A673 (cell line): ENCODE data around the gene PML. TPM values are rescaled to one million over a fixed set of nuclear protein-coding genes. Genes with fewer than 3 reads are reported as not detected.
"Not testable (repeated sequence)": the region's sequence is repeated elsewhere in the genome, so short reads cannot be mapped to it uniquely, and the experiment has no call there.

Experiments used
- BruUV-seq: library from RNA; stranded (reverse); fragments of 400-500 nt; replicated peaks from 2 replicates; lab custom pipeline; 2021; lab: Mats Ljungman, UMichigan
- CTCF ChIA-PET: fragments of 300-600 bp; sonication (Branson Sonifier 250); formaldehyde crosslinking; loops from one replicate; lab custom pipeline; 2022; ENCODE audit warnings: antibody characterized with exemption; lab: Charles Lee
- POLR2A ChIA-PET: fragments of 300-600 bp; sonication (Branson Sonifier 250); formaldehyde crosslinking; loops from one replicate; lab custom pipeline; 2022; ENCODE audit warnings: antibody characterized with exemption; ENCODE audit not compliant: low non-redundant PET; lab: Charles Lee
- DNase-seq: peaks from one replicate; pipeline ENCODE4 v3.0.0-alpha.2; 2015; ENCODE audit warnings: low spot score
- H3K27ac ChIP-seq: fragments of 200-600 bp; sonication (generic); 2 replicates; pipeline ENCODE4 v1.5.1; 2016; ENCODE audit warnings: mixed run types, low read depth, mild to moderate bottlenecking, mixed read lengths, antibody characterized with exemption, low read length; ENCODE audit not compliant: poor library complexity, severe bottlenecking
- H3K27me3 ChIP-seq: fragments of 200-600 bp; sonication (generic); replicated peaks from 2 replicates; pipeline ENCODE4 v1.6.1; 2017; ENCODE audit warnings: mixed run types, low read depth, mild to moderate bottlenecking, mixed read lengths, antibody characterized with exemption, low read length; ENCODE audit not compliant: insufficient read depth, poor library complexity
- H3K36me3 ChIP-seq: fragments of 200-600 bp; sonication (generic); 2 replicates; pipeline ENCODE4 v1.6.1; 2016; ENCODE audit warnings: mixed run types, mild to moderate bottlenecking, mixed read lengths, antibody characterized with exemption, low read length; ENCODE audit not compliant: insufficient read depth, poor library complexity, severe bottlenecking
- H3K4me1 ChIP-seq: fragments of 200-600 bp; sonication (generic); 2 replicates; pipeline ENCODE4 v1.6.1; 2017; ENCODE audit warnings: mixed run types, mild to moderate bottlenecking, mixed read lengths, antibody characterized with exemption, low read length; ENCODE audit not compliant: insufficient read depth, poor library complexity, severe bottlenecking
- H3K4me3 ChIP-seq: fragments of 200-600 bp; sonication (generic); 2 replicates; pipeline ENCODE4 v1.5.1; 2016; ENCODE audit warnings: low read depth, mixed run types, mild to moderate bottlenecking, mixed read lengths, low read length; ENCODE audit not compliant: poor library complexity, severe bottlenecking
- H3K9me3 ChIP-seq: fragments of 200-600 bp; sonication (generic); 2 replicates; pipeline ENCODE4 v1.6.1; 2016; ENCODE audit warnings: mixed run types, low read depth, mild to moderate bottlenecking, mixed read lengths, antibody characterized with exemption, low read length; ENCODE audit not compliant: poor library complexity, severe bottlenecking
- CTCF ChIP-seq: fragments of 300-800, 200-600 bp; sonication (generic); conservative IDR thresholded peaks from 2 replicates; pipeline ENCODE4 v1.5.1; 2017; ENCODE audit warnings: low read depth, mild to moderate bottlenecking, antibody characterized with exemption, low read length, moderate library complexity, mixed read lengths
- EZH2 ChIP-seq: fragments of 200-600 bp; sonication (generic); IDR thresholded peaks from 2 replicates; pipeline ENCODE4 v1.6.1; 2017; ENCODE audit warnings: borderline replicate concordance, low read depth, mild to moderate bottlenecking, mixed read lengths, antibody characterized with exemption, low read length; ENCODE audit not compliant: poor library complexity, severe bottlenecking
- intact Hi-C: fragments of 100-400 bp; cut with micrococcal nuclease; formaldehyde crosslinking; loops from one replicate; pipeline ENCODE4 v1.10.0; 2022; ENCODE audit not compliant: unreplicated experiment
- total RNA-seq: library from RNA; stranded (reverse); gene quantifications from 2 replicates; pipeline ENCODE4 v1.2.3, GENCODE V29; 2021

PML gene
- total RNA-seq, 1 experiment from 2014 or later: 40.0 TPM

- H3K4me3 ChIP-seq: peak overlapping the region; percentile 17
- peak; percentile 84 for DNase-seq
- H3K9me3 ChIP-seq: no peaks in the 10 kb centered on the region
- no TSS peak for BruUV-seq
- no peak overlapping the region for H3K27ac ChIP-seq
- no peaks in the 10 kb centered on the region for H3K36me3 ChIP-seq
- no peaks in the 10 kb centered on the region for H3K27me3 ChIP-seq
- no peaks in the 10 kb centered on the region for H3K4me1 ChIP-seq
- ChIA-PET POLR2A (no interaction called here), CTCF (interaction anchor here (0.6 to 2.2 kb wide), 14 partner anchors 14 to 559 kb away, joined by 3 to 20 read pairs (median 4); partner anchors contain the start of genes ISLR2 and PML)
- intact Hi-C loops: loop anchor here (2.0 kb wide), 1 partner anchor 269 kb away; no protein-coding TSS in a partner anchor
- no peak for TF ChIP-seq EZH2
- TF ChIP-seq CTCF: peak; percentile 56
These were observed 59.5 kb downstream of the PML start for GRCh38 chr15:74053941-74054529.

- TF ChIP-seq EZH2 (no peak), CTCF (no peak)
- Histone ChIP-seq H3K27me3 (no peaks in the 10 kb centered on the region), H3K9me3 (no peaks in the 10 kb centered on the region), H3K27ac (no peak overlapping the region), H3K4me1 (no peaks in the 10 kb centered on the region), H3K36me3 (no peaks in the 10 kb centered on the region), H3K4me3 (no peak overlapping the region)
- intact Hi-C loops: loop anchor here (2.0 kb wide), 1 partner anchor 267 kb away; no protein-coding TSS in a partner anchor
- no TSS peak for BruUV-seq
- ChIA-PET POLR2A (interaction anchor here (0.6 kb wide), 1 partner anchor 61 kb away, joined by 3 read pairs; the partner anchor contains the start of gene PML), CTCF (interaction anchor here (0.6 to 0.9 kb wide), 5 partner anchors 15 to 266 kb away, joined by 4 to 10 read pairs (median 6); no protein-coding TSS in a partner anchor)
- DNase-seq: no peak
These were observed 61.3 kb downstream of the PML start for GRCh38 chr15:74055804-74056203.

- H3K36me3 ChIP-seq, DNase-seq, H3K4me1 ChIP-seq, H3K4me3 ChIP-seq, H3K27ac ChIP-seq, BruUV-seq, H3K27me3 ChIP-seq, H3K9me3 ChIP-seq, intact Hi-C loops: not testable (repeated sequence)
- CTCF ChIA-PET: interaction anchor here (0.6 to 0.9 kb wide), 2 partner anchors 106 to 266 kb away, joined by 6 to 9 read pairs; no protein-coding TSS in a partner anchor
- POLR2A ChIA-PET: interaction anchor here (0.6 kb wide), 1 partner anchor 62 kb away, joined by 3 read pairs; the partner anchor contains the start of gene PML
These were observed 61.8 kb downstream of the PML start for GRCh38 chr15:74056330-74056729.

- H3K27me3 ChIP-seq, BruUV-seq, CTCF ChIA-PET, H3K36me3 ChIP-seq, H3K4me1 ChIP-seq, H3K9me3 ChIP-seq, intact Hi-C loops, H3K27ac ChIP-seq, H3K4me3 ChIP-seq, DNase-seq: not testable (repeated sequence)
- POLR2A ChIA-PET: interaction anchor here (0.7 kb wide), 1 partner anchor 66 kb away, joined by 3 read pairs; no protein-coding TSS in a partner anchor
These were observed 64.7 kb downstream of the PML start for GRCh38 chr15:74059050-74059833.
